ENCODE data around the gene PTPN7.

DNA sequence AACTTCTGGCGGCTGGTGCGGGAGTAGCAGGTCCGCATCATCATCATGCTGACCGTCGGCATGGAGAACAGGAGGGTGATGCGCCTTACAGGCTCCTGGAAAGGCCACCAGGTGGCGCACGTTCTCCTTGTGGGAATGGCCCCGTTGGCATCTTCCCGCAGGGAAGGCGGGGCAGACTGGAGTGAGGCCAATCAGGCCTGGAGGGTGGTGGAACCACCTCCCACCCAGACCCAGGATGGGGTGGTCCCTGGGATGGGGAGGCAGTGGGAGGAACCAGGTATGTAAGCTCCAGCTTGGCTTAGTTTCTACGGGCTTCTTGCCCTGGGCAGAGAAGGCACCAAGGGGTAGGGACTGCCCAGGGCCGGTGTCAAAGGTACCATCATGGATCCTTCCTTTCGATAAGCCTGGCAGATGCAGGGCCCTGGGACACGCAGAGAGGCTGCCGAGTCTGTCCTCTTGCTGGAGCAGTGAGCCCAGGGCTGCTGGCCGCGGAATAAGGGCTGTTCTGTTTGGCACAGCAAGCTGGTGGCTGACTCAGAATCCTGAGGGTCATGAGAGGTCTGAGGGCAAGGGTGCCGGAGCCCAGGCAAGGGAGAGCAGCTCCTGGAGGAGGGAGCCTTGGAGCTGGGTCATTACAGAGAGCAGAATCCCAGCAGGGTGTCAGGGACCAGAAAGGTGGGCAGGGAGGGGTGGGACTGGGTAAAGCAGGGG is 24.5 kb upstream of the PTPN7 start:
- TF ChIP-seq CTCF (optimal IDR thresholded peaks at IDR 0.05 in 1 of 3, IDR thresholded peaks at IDR 0.05 in 1 of 3, conservative IDR thresholded peaks at IDR 0.05 in 1 of 3; ENCODE audit: extremely low read depth in 1 of 3, insufficient read depth in 2 of 3, low read length in 3 of 3) (peak; percentile 81 to 96 (median 92)), EZH2 (IDR thresholded peaks at IDR 0.05; ENCODE audit: low read length) (no peak)
